HG03060 (cell line): Measurements from ENCODE around the gene EML1.

Source experiments
- ATAC-seq: cut with Tn5 transposase; IDR thresholded peaks from one replicate; pipeline ENCODE4 v1.9.1; 2021; ENCODE audit warnings: low read depth, moderate number of reproducible peaks; ENCODE audit not compliant: unreplicated experiment

Gene EML1

GRCh38 chr14:99981806-99982205 lies 188.6 kb downstream of the EML1 start:
- no peak for ATAC-seq

GRCh38 chr14:99982537-99983250 lies 189.5 kb downstream of the EML1 start:
- peak; percentile 55 for ATAC-seq

- no peak for ATAC-seq
These were observed 190.2 kb downstream of the EML1 start for GRCh38 chr14:99983251-99984015.

GRCh38 chr14:99984036-99984435 lies 190.8 kb downstream of the EML1 start:
- no peak for ATAC-seq

- ATAC-seq: no peak
These were observed 193.2 kb downstream of the EML1 start for GRCh38 chr14:99986396-99986795.

- ATAC-seq: no peak
These were observed 195.8 kb downstream of the EML1 start for GRCh38 chr14:99989032-99989431.

- no peak for ATAC-seq
These were observed 197.3 kb downstream of the EML1 start for GRCh38 chr14:99990268-99991170.

DNA sequence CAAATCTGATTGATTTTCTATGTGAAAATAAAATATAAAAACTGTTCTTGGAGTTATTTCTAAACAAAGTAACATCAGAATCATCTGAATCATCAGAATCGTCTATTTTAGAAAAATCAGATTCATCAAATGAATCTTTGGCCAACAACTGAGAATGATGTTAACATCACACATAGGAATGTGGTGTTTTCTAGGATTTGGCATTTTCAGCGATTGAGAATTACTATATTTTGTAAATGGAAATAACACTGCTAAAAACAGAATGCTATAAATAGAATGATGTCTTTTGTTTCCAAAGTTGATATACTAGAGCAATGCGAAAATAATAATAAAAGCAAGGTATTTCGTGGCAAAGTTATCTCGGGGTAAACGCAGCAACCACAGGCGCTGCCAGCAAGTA lies 198.1 kb downstream of the EML1 start:
- no peak for ATAC-seq
